ENCODE results near the gene HTRA2.

Gene HTRA2

GRCh38 chr2:74512744-74513604 is 16.8 kb upstream of the HTRA2 start:
- Histone ChIP-seq H3K36me3 (ENCODE audit: insufficient read depth) (no peaks in the 10 kb centered on the region), H3K79me2 (ENCODE audit: insufficient read depth, low read depth) (no peaks in the 10 kb centered on the region), H3K4me1 (ENCODE audit: low read depth, poor library complexity, severe bottlenecking) (peaks cover 9% of the 10 kb centered on the region), H2AFZ (ENCODE audit: low read depth) (no peak overlapping the region), H3K9ac (no peak overlapping the region), H4K20me1 (ENCODE audit: insufficient read depth) (no peaks in the 10 kb centered on the region), H3K4me3 (IDR thresholded peaks at IDR 0.05; ENCODE audit: insufficient read depth, low read depth, low read length) (no peak overlapping the region), H3K27ac (no peak overlapping the region), H3K4me2 (no peak overlapping the region), H3K27me3 (ENCODE audit: insufficient read depth, low read depth) (peaks cover 46% of the 10 kb centered on the region)
- no peak for TF ChIP-seq CTCF (conservative IDR thresholded peaks at IDR 0.05; ENCODE audit: low read depth, low read length)

- no peak overlapping the region for H3K9ac ChIP-seq
- H3K4me1 ChIP-seq (ENCODE audit: low read depth, poor library complexity, severe bottlenecking): peaks cover 4% of the 10 kb centered on the region
- no peak overlapping the region for H3K4me3 ChIP-seq (IDR thresholded peaks at IDR 0.05; ENCODE audit: insufficient read depth, low read depth, low read length)
- no peaks in the 10 kb centered on the region for H3K79me2 ChIP-seq (ENCODE audit: insufficient read depth, low read depth)
- TF ChIP-seq CTCF (conservative IDR thresholded peaks at IDR 0.05; ENCODE audit: low read depth, low read length): no peak
- no peak overlapping the region for H3K27ac ChIP-seq
- peak overlapping the region; percentile 41; the same call in 1 of the 2 replicates for H2AFZ ChIP-seq (ENCODE audit: low read depth)
- no peaks in the 10 kb centered on the region for H4K20me1 ChIP-seq (ENCODE audit: insufficient read depth)
- peak overlapping the region; percentile 46; the same call in 1 of the 2 replicates for H3K4me2 ChIP-seq
- no peaks in the 10 kb centered on the region for H3K36me3 ChIP-seq (ENCODE audit: insufficient read depth)
- H3K27me3 ChIP-seq (ENCODE audit: insufficient read depth, low read depth): peaks cover 53% of the 10 kb centered on the region
These were observed 15.9 kb upstream of the HTRA2 start for GRCh38 chr2:74513605-74514367.

- Histone ChIP-seq H3K27me3 (ENCODE audit: insufficient read depth, low read depth) (peaks cover 56% of the 10 kb centered on the region), H3K9ac (no peak within 1 kb of the TSS), H3K4me2 (peak within 1 kb of the TSS; percentile 46; the same call in 1 of the 2 replicates), H4K20me1 (ENCODE audit: insufficient read depth) (no peaks in the 10 kb centered on the region), H3K36me3 (ENCODE audit: insufficient read depth) (no peaks in the 10 kb centered on the region), H3K4me1 (ENCODE audit: low read depth, poor library complexity, severe bottlenecking) (peaks cover 4% of the 10 kb centered on the region), H2AFZ (ENCODE audit: low read depth) (peak within 1 kb of the TSS; percentile 41; the same call in 1 of the 2 replicates), H3K27ac (no peak within 1 kb of the TSS), H3K4me3 (IDR thresholded peaks at IDR 0.05; ENCODE audit: insufficient read depth, low read depth, low read length) (no peak within 1 kb of the TSS), H3K79me2 (ENCODE audit: insufficient read depth, low read depth) (no peaks in the 10 kb centered on the region)
- TF ChIP-seq CTCF (conservative IDR thresholded peaks at IDR 0.05; ENCODE audit: low read depth, low read length): no peak
These were observed 15.1 kb upstream of the HTRA2 start, which contains the start of gene TLX2 for GRCh38 chr2:74514368-74515270. Gene TLX2, plus strand, starts transcription at chr2:74514450. Its CDS starts 357 bp downstream, at chr2:74514807.
